DOHH2 (cell line): Measurements from ENCODE around the gene NQO2.

Experiments
- H3F3A ChIP-seq: fragments of 200-600 bp; sonication (generic), shearing (Covaris generic); 2 replicates; pipeline ENCODE4 v1.6.0; 2016; ENCODE audit warnings: antibody characterized with exemption, mild to moderate bottlenecking; ENCODE audit not compliant: control insufficient read depth, insufficient read depth
- H3K27ac ChIP-seq: fragments of 200-600 bp; sonication (generic); 2 replicates; pipeline ENCODE4 v1.5.1; 2014; ENCODE audit warnings: low read depth, mild to moderate bottlenecking, low read length, moderate library complexity
- H3K27me3 ChIP-seq: fragments of 200-600 bp; sonication (generic); 2 replicates; pipeline ENCODE4 v1.6.1; 2014; ENCODE audit warnings: mild to moderate bottlenecking, low read length, mixed read lengths; ENCODE audit not compliant: control insufficient read depth
- H3K36me3 ChIP-seq: fragments of 200-600 bp; sonication (generic); 2 replicates; pipeline ENCODE4 v1.6.1; 2014; ENCODE audit warnings: mild to moderate bottlenecking, low read length, moderate library complexity, mixed read lengths; ENCODE audit not compliant: control insufficient read depth
- H3K4me1 ChIP-seq: fragments of 200-600 bp; sonication (generic); 2 replicates; pipeline ENCODE4 v1.6.1; 2014; ENCODE audit warnings: mild to moderate bottlenecking, low read length, mixed read lengths; ENCODE audit not compliant: control insufficient read depth
- H3K4me2 ChIP-seq: fragments of 200-600 bp; sonication (generic); 2 replicates; pipeline ENCODE4 v1.6.0; 2014; ENCODE audit warnings: mild to moderate bottlenecking, low read length, moderate library complexity
- H3K4me3 ChIP-seq: fragments of 200-600 bp; sonication (generic); 2 replicates; pipeline ENCODE4 v1.5.1; 2014; ENCODE audit warnings: mild to moderate bottlenecking, low read length, mixed read lengths
- H3K79me2 ChIP-seq: fragments of 200-600 bp; sonication (generic); 2 replicates; pipeline ENCODE4 v1.6.1; 2014; ENCODE audit warnings: mild to moderate bottlenecking, low read length, mixed read lengths; ENCODE audit not compliant: control insufficient read depth
- H3K9me2 ChIP-seq: fragments of 200-600 bp; sonication (generic); replicated peaks from 2 replicates; pipeline ENCODE4 v1.6.1; 2014; ENCODE audit warnings: mild to moderate bottlenecking, low read length, mixed read lengths; ENCODE audit not compliant: control insufficient read depth
- H3K9me3 ChIP-seq: fragments of 200-600 bp; sonication (generic); 2 replicates; pipeline ENCODE4 v1.6.1; 2014; ENCODE audit warnings: antibody characterized with exemption, low read length, mixed read lengths; ENCODE audit not compliant: control insufficient read depth, insufficient read depth
- H4K20me1 ChIP-seq: fragments of 200-600 bp; sonication (generic); 2 replicates; pipeline ENCODE4 v1.6.0; 2014; ENCODE audit warnings: low read depth, mild to moderate bottlenecking, antibody characterized with exemption, low read length, moderate library complexity; ENCODE audit not compliant: control insufficient read depth, insufficient read depth
- EZH2phosphoT487 ChIP-seq: fragments of 200-600 bp; sonication (generic); IDR thresholded peaks from 2 replicates; pipeline ENCODE4 v1.6.1; 2017; ENCODE audit warnings: borderline replicate concordance, mild to moderate bottlenecking, antibody characterized with exemption, low read length, moderate library complexity, mixed read lengths
- TF ChIP-seq, protein P1 (sequence below): fragments of 200-600 bp; sonication (generic); IDR thresholded peaks from one replicate; pipeline ENCODE4 v1.5.1; 2014; ENCODE audit warnings: antibody characterized with exemption, mild to moderate bottlenecking, low read depth, low read length; ENCODE audit not compliant: poor library complexity, severe bottlenecking

NQO2 gene

DNA sequence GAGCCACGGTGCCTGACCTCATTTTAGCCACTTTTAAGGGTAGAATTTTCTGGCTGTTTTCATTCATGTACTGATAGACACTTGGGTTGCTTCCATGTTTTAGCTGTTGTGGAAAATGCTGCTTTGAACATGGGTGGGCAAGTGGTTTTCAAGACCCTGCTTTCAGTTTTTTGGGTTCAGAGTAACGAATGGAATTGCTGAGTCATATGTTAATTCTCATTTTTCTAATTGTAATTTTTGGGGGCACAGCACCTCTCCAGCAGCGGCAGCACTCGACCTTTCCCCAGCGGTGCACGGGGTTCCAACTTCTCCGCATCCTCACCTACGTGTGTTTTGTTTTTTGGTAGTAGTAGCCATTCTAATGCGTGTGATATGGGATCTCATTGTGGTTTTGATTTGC is 5.4 kb downstream of the NQO2 start:
- Histone ChIP-seq H3K79me2 (peaks cover 2% of the 10 kb centered on the region), H4K20me1 (no peaks in the 10 kb centered on the region), H3K4me2 (no peak overlapping the region), H3K36me3 (peaks cover 15% of the 10 kb centered on the region), H3K9me3 (no peaks in the 10 kb centered on the region), H3K4me3 (no peak overlapping the region), H3K9me2 (no peaks in the 10 kb centered on the region), H3K4me1 (peaks cover 17% of the 10 kb centered on the region), H3K27ac (no peak overlapping the region), H3F3A (0 out of 2 replicates have a peak, but pooled peaks cover 4% of the 10 kb centered on the region), H3K27me3 (no peaks in the 10 kb centered on the region)
- TF ChIP-seq, protein P1, sequence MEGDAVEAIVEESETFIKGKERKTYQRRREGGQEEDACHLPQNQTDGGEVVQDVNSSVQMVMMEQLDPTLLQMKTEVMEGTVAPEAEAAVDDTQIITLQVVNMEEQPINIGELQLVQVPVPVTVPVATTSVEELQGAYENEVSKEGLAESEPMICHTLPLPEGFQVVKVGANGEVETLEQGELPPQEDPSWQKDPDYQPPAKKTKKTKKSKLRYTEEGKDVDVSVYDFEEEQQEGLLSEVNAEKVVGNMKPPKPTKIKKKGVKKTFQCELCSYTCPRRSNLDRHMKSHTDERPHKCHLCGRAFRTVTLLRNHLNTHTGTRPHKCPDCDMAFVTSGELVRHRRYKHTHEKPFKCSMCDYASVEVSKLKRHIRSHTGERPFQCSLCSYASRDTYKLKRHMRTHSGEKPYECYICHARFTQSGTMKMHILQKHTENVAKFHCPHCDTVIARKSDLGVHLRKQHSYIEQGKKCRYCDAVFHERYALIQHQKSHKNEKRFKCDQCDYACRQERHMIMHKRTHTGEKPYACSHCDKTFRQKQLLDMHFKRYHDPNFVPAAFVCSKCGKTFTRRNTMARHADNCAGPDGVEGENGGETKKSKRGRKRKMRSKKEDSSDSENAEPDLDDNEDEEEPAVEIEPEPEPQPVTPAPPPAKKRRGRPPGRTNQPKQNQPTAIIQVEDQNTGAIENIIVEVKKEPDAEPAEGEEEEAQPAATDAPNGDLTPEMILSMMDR: no peak
- no peak for TF ChIP-seq EZH2phosphoT487

DNA sequence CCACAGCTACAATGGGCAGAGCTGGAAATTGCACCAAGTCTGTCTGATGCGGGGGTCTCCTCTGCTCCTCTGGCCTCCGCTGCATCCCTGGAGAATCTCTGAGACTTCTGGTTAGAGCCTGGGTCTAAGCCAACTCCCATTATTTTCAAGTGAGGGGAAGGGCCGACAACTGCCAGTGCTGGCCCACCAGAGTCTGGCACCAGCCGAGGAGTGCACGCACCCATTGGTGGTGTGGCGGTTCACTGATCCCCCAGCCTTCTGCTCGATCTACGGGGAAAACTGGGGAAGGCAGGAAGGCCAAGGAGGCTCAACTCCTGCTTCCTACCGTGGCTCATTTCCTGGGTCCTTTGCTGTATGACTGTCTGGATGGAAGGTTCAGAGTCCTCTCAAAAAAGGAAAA is 6.2 kb downstream of the NQO2 start:
- Histone ChIP-seq H3K9me2 (no peaks in the 10 kb centered on the region), H3K9me3 (no peaks in the 10 kb centered on the region)
- TF ChIP-seq EZH2phosphoT487: no peak
- TF ChIP-seq, protein P1: no peak

DNA sequence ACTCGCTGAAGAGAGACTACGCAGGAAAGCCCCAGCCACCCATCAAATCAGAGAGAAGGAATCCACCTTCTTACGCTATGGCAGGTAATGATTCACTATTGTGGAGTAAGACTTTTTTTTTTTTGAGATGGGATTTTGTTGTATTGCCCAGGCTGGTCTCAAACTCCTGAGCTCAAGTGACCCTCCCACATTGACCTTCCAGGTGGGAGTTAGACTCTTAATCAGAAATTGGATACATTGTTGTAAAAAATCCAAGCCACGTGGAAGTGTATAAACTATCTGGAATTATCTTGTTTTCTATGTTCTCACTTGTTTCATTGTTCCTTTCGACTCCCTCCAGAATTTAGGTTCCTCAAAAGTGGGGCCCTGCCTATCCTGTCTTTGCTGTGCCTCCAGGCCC is 6.8 kb downstream of the NQO2 start:
- H3K4me1 ChIP-seq: peaks cover 12% of the 10 kb centered on the region
- no peaks in the 10 kb centered on the region for H3K9me3 ChIP-seq
- H3K79me2 ChIP-seq: no peaks in the 10 kb centered on the region
- TF ChIP-seq, protein P1: no peak
- no peak for TF ChIP-seq EZH2phosphoT487
- H3K27me3 ChIP-seq: no peaks in the 10 kb centered on the region
- H3K4me2 ChIP-seq: no peak overlapping the region
- peaks cover 24% of the 10 kb centered on the region for H3K36me3 ChIP-seq
- no peak overlapping the region for H3K4me3 ChIP-seq
- no peak overlapping the region for H3K27ac ChIP-seq
- no peaks in the 10 kb centered on the region for H4K20me1 ChIP-seq
- H3K9me2 ChIP-seq: no peaks in the 10 kb centered on the region
- 0 out of 2 replicates have a peak, but pooled peaks cover 3% of the 10 kb centered on the region for H3F3A ChIP-seq

More for the DNA sequence above, 6.2 kb downstream of the NQO2 start:
- Histone ChIP-seq H4K20me1 (no peaks in the 10 kb centered on the region), H3K4me1 (peaks cover 12% of the 10 kb centered on the region), H3K4me3 (no peak overlapping the region), H3F3A (0 out of 2 replicates have a peak, but pooled peaks cover 4% of the 10 kb centered on the region), H3K27ac (no peak overlapping the region), H3K4me2 (no peak overlapping the region), H3K79me2 (no peaks in the 10 kb centered on the region), H3K27me3 (no peaks in the 10 kb centered on the region), H3K36me3 (peaks cover 22% of the 10 kb centered on the region)
